ENCODE measurements around the gene FOXC1. TPM values are rescaled to one million over a fixed set of nuclear protein-coding genes. Genes with fewer than 3 reads are reported as not detected.

Gene FOXC1
- polyA plus RNA-seq, 2 of the 4 experiments (the other 2 are of a cell fraction), result 3.4 to 4.7 TPM

GRCh38 chr6:1608222-1609040, 1.3 kb upstream of the FOXC1 start:
- Histone ChIP-seq H3K4me1 (peaks cover 12% of the 10 kb centered on the region; the same call in 2 of the 3 replicates), H3K27ac (peak overlapping the region; percentile 88 to 99; a peak in 5 of 6 replicates), H3K9me3 (no peaks in the 10 kb centered on the region), H3K4me3 (peak overlapping the region; percentile 83), H3K4me2 (peak overlapping the region; percentile 99)
- CTCF ChIA-PET, result interaction anchor here (1.3 to 4.3 kb wide), 5 partner anchors 12 to 1087 kb away, joined by 4 to 23 read pairs (median 16); no protein-coding TSS in a partner anchor
- POLR2A ChIA-PET, result no interaction called here
- FAIRE-seq, result no peak
- 88% methylated on average over 35 of the region's 59 CpGs for WGBS (ENCODE audit: missing lambda C conversion rate)
- no peak for ATAC-seq
- no peak for DNase-seq (ENCODE audit: low read depth in 1 of 2, low spot score in 1 of 2)
- TF ChIP-seq ZNF302 (CRISPR knock-in tag; IDR thresholded peaks at IDR 0.05) (no peak), ZSCAN20 (CRISPR knock-in tag; IDR thresholded peaks at IDR 0.05) (no peak), CHD4 (IDR thresholded peaks at IDR 0.05; ENCODE audit: borderline replicate concordance) (no peak), SREBF2 (IDR thresholded peaks at IDR 0.05) (no peak), SMC3 (IDR thresholded peaks at IDR 0.05) (no peak), BCL3 (IDR thresholded peaks at IDR 0.05) (no peak), RFX5 (IDR thresholded peaks at IDR 0.05) (no peak), REST (IDR thresholded peaks at IDR 0.05) (no peak)

- 0% methylated on average over 3 of the region's 58 CpGs for WGBS (ENCODE audit: missing lambda C conversion rate)
- peak in 1 of 2 experiments; percentile 3; a peak in 1 of 6 replicates for ATAC-seq
- DNase-seq (ENCODE audit: low read depth in 1 of 2, low spot score in 1 of 2), result no peak
- Histone ChIP-seq H3K27ac (peak overlapping the region; percentile 88 to 99), H3K4me2 (peak overlapping the region; percentile 99), H3K4me1 (peaks cover 13% of the 10 kb centered on the region; the same call in 2 of the 3 replicates), H3K9me3 (no peaks in the 10 kb centered on the region), H3K4me3 (peak overlapping the region; percentile 83)
- CTCF ChIA-PET, result interaction anchor here (1.1 to 1.5 kb wide), 3 partner anchors 11 to 1025 kb away, joined by 4 read pairs; no protein-coding TSS in a partner anchor
- no peak for FAIRE-seq
- POLR2A ChIA-PET, result interaction anchor here (1.1 to 1.8 kb wide), 2 partner anchors 495 to 1025 kb away, joined by 5 to 10 read pairs; no protein-coding TSS in a partner anchor
- TF ChIP-seq TFCP2L1 (CRISPR knock-in tag; IDR thresholded peaks at IDR 0.05) (no peak), ZNF302 (CRISPR knock-in tag; IDR thresholded peaks at IDR 0.05) (no peak), EHMT2 (IDR thresholded peaks at IDR 0.05; ENCODE audit: low read depth) (no peak), FOSB (CRISPR knock-in tag; IDR thresholded peaks at IDR 0.05) (no peak), ESRRA (IDR thresholded peaks at IDR 0.05; ENCODE audit: borderline replicate concordance, low read length) (no peak), HOXB5 (CRISPR knock-in tag; IDR thresholded peaks at IDR 0.05) (no peak), FOXS1 (CRISPR knock-in tag; IDR thresholded peaks at IDR 0.05) (no peak), KDM5A (IDR thresholded peaks at IDR 0.05) (no peak), KDM1A (IDR thresholded peaks at IDR 0.05; ENCODE audit: low read depth) (no peak), BCL3 (IDR thresholded peaks at IDR 0.05) (no peak), MAX (IDR thresholded peaks at IDR 0.05) (peak; percentile 77; the same call in 1 of the 2 replicates), CHD2 (IDR thresholded peaks at IDR 0.05; ENCODE audit: low read length, partially characterized antibody) (no peak), BHLHE40 (IDR thresholded peaks at IDR 0.05; ENCODE audit: low read depth, low read length) (no peak), E2F6 (IDR thresholded peaks at IDR 0.05; ENCODE audit: borderline replicate concordance, low read depth) (peak; percentile 57; the same call in 1 of the 2 replicates), RCOR1 (IDR thresholded peaks at IDR 0.05; ENCODE audit: low read depth, low read length) (no peak), ZSCAN20 (CRISPR knock-in tag; IDR thresholded peaks at IDR 0.05) (no peak), PHF8 (IDR thresholded peaks at IDR 0.05; ENCODE audit: borderline replicate concordance, low read depth) (peak; percentile 32; the same call in 1 of the 2 replicates), MYC (IDR thresholded peaks at IDR 0.05; ENCODE audit: borderline replicate concordance, low read length) (no peak), NR3C1 (IDR thresholded peaks at IDR 0.05) (no peak), HEYL (CRISPR knock-in tag; IDR thresholded peaks at IDR 0.05) (no peak), MAFK (IDR thresholded peaks at IDR 0.05; ENCODE audit: partially characterized antibody) (no peak), GATA3 (IDR thresholded peaks at IDR 0.05; ENCODE audit: borderline replicate concordance) (no peak), CHD4 (IDR thresholded peaks at IDR 0.05; ENCODE audit: borderline replicate concordance) (no peak)
Observed at GRCh38 chr6:1609041-1609647, 571 bp upstream of the FOXC1 start.
